HG02943 (cell line): ENCODE measurements around the gene NCOA1.
"Not testable (repeated sequence)": the region's sequence is repeated elsewhere in the genome, so short reads cannot be mapped to it uniquely, and the experiment has no call there.

Experiments used
- ATAC-seq: cut with Tn5 transposase; IDR thresholded peaks from one replicate; pipeline ENCODE4 v1.9.1; 2021; ENCODE audit warnings: mild to moderate bottlenecking, low read depth, moderate library complexity; ENCODE audit not compliant: unreplicated experiment

Gene NCOA1

GRCh38 chr2:24675338-24675737, 184.3 kb downstream of the NCOA1 start:
- ATAC-seq, result no peak

GRCh38 chr2:24676493-24676892, 185.4 kb downstream of the NCOA1 start:
- ATAC-seq, result no peak

DNA sequence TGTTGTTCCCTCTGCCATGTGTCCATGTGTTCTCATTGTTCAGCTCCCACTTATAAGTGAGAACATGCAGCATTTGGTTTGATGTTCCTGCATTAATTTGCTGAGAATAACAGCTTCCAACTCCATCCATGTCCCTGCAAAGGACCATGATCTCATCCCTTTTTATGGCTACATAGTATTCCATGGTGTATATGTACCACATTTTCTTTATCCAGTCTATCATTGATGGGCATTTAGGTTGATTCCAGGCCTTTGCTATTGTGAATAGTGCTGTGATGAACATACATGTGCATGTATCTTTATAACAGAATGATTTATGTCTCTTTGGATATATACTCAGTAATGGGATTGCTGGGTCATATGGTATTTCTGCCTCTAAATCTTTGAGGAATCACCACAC, 187.0 kb downstream of the NCOA1 start:
- ATAC-seq, result not testable (repeated sequence)

- ATAC-seq, result no peak
These were observed 189.1 kb downstream of the NCOA1 start for GRCh38 chr2:24680196-24680595.

DNA sequence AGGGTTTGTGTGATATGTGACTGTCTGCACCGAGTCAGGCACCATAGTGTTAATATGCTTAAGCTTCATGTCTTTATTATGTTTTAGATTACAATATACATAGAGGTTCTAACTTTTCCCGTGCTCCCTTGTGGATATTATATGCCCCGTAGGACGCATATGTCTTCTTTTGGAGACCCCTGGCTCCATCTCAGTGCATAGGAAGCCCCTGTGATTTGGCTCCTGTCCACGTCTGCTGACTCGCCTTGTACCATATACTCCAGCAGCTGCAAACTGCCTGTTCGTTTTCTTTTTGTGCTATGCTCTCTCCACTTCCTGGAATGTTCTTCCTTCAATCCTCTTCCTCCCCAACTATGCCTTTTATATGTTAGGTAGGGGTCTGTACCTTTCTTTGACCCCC, 191.2 kb downstream of the NCOA1 start:
- ATAC-seq, result no peak

GRCh38 chr2:24683408-24683807, 192.4 kb downstream of the NCOA1 start:
- ATAC-seq, result no peak

DNA sequence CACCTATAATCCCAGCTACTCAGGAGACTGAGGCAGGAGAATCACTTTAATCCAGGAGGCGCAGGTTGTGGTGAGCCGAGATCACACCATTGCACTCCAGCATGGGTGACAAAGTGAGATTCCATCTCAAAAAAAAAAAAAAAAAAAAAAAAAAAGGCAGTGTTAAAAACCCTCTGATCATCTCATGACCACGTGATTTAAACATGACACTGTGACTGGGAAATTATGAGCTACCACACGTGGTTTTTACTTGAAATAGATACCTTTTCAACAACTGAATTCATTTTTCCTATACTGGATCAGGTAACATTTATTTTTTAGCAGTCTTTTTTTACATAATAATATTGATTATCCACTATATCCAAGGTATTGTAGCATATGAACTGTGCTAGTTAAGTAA, 199.5 kb downstream of the NCOA1 start:
- ATAC-seq, result no peak

DNA sequence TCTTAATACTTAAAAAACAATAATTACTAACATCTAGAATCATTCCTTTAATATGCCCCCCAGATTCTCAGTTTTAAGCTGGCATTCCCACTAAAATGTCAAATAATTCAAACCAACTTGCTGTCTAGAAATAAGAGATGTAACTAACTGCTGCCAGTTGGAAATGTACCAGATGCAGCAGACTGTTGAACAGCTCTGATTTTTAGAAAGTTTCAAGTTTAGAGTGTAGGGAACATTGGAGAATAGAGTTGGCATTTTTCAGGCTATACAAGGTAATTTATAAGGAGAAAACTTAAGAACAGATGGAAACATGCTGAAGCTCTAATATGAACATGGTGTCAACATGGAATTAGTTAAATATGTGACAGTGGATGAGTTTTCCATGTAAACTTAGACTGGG, 200.8 kb downstream of the NCOA1 start:
- ATAC-seq, result no peak

DNA sequence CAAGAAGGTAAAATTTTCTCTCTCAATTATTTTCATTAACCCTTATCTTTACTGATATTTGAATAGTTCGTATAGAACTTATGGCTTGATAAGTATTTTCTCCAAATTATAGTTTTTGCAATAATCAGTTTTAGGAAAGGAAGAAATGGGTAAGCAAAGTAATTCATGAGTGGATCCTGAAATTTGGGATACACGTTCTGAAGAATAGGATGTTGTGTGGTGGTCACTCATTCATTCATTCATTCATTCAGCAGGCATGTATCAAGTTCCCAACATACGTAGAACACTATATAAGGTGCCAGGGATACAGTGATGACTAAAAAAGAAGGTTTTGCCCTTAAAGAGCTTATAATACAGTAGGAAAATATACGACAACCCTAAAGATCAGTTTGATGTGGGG, 206.7 kb downstream of the NCOA1 start:
- ATAC-seq, result no peak

- no peak for ATAC-seq
These were observed 211.7 kb downstream of the NCOA1 start for GRCh38 chr2:24702800-24703199.

DNA sequence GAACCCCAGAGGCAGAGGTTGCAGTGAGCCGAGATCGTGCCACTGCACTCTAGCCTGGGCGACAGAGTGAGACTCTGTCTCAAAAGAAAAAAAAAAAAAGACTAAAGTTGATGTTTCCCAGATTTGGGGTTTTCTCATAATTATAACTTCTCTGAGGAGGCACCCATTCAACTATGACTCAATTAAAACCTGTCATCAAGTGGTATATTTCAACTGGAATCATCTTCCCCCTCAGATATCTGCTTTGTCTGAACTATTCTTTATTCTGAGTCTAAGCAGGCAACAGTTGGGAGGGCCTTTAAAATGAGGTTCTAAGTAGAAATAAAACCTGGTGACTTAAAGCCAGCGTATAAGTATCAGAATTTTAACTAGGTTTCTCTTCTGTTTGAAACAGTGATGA, 213.6 kb downstream of the NCOA1 start:
- ATAC-seq, result no peak

DNA sequence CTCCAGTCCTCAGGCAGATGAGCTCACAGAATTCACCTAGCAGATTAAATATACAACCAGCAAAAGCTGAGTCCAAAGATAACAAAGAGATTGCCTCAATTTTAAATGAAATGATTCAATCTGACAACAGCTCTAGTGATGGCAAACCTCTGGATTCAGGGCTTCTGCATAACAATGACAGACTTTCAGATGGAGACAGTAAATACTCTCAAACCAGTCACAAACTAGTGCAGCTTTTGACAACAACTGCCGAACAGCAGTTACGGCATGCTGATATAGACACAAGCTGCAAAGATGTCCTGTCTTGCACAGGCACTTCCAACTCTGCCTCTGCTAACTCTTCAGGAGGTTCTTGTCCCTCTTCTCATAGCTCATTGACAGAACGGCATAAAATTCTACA, 216.1 kb downstream of the NCOA1 start:
- no peak for ATAC-seq

DNA sequence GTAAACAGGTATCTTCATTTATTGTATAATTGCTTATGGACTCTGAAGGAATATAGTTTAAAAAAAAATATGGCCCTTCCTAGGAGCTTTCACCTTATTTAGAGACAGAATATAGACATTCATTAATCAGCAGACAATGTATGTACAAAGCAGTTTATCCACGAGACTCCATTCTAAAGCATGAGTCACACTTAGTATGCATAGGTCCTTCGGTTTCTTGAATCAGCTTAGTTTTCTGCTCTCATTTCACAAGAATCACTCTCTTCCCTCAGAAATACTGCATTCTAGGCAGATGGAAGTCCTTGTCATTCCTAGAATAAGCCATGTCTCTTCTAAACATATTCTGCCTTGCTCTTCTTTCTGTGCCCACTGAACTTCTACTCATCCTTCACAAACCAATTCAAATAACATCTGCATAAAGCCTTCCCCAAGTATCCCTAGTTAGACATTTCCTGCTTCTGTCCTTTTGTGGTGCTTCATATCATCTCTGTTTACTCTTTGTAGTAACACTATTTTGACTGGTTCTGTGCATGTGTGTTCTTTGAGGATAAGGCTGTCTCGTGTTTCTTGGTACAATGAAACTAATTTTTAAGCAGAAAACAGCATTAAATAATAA, 217.6 kb downstream of the NCOA1 start:
- no peak for ATAC-seq

DNA sequence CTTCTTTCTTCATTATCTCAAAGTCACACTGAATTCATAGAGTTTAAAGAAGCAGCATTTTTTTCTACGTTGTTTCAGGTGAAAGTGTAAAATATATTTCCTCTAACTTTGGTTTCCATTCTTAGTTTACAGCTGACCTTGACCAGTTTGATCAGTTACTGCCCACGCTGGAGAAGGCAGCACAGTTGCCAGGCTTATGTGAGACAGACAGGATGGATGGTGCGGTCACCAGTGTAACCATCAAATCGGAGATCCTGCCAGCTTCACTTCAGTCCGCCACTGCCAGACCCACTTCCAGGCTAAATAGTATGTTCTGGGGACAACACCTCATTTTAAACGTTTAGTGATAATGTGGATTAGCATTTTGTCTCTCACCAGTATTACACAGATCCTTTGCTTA, 219.8 kb downstream of the NCOA1 start:
- ATAC-seq, result no peak

GRCh38 chr2:24711865-24712264, 220.8 kb downstream of the NCOA1 start:
- no peak for ATAC-seq

- no peak for ATAC-seq
These were observed 221.2 kb downstream of the NCOA1 start for GRCh38 chr2:24712296-24712695.

DNA sequence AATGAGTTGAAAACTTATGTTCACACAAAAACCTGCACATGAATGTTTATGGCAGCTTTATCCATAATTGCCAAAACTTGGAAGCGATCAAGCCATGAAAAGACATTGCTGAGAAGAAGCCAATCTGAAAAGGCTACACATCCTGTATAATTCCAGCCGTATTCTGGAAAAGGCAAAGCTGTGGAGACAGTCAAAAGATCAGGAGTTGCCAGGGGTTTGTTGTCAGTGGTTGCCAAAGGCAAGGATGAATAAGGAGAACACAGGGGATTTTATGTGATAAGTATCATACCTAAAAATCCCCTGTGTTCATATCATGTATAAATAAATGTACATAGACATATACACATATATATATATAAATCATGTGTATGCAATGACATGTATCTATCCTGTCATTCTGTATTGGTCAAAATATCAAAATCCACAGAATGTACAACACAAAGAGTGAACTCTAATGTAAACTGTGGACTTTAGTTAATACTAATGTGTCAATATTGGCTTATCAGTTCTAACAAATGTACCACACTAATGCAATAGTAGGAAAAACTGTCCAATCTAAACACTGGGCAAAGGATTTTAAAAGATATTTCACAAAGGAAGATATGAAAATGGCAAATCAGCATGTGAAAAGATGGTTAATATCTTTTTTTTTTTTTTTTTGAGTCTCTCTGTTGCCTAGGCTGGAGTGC, 226.4 kb downstream of the NCOA1 start:
- ATAC-seq, result no peak

DNA sequence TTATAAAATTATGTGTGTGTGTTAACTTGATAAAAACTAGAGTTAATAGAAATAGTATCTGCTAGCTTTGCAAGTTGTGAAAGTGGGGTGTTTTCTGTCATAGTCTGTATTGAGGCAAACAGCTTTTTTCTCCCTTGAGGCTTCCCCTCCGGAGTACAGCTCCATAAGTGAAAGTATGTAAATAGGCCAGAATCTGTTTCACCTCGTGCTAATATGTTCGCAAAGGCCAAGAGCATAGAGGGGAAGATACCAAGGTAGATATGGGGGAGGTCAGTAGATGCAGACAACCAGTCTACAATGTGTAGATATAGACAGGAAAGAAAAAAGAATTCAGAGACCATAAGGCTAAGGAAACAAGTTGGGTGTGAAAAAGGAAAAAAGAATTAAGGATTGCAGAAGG, 229.3 kb downstream of the NCOA1 start:
- no peak for ATAC-seq

GRCh38 chr2:24721470-24721869, 230.4 kb downstream of the NCOA1 start:
- ATAC-seq, result no peak

DNA sequence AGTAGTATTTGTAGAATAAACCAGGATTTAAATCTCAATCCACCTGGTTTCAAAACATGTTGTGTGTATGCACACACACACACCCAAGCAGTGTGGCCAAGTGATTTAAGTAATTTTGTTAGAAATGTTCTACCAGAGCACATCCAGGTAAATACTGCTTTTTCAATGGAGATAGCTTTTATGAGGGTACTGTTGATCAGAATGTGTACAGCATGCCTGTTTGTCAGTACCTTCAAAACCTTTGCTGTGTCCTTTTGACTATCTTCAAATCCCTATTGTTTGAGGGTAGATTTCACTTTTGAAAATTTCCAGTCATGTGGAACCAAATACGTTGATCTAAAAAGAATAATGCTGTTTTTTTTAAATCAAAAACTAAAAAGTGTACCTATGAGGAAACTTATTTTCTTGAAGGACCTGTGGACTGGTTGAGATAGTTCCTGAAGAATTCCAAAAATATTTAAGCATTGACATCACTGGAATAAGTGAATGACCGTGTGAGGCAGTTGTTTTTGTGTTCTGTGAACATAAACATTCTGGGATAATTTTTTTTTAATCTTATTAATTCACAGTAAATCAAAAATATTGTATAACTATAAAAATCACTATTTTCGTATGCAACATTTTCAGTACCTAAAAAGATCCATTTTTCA, 231.2 kb downstream of the NCOA1 start:
- ATAC-seq, result no peak

DNA sequence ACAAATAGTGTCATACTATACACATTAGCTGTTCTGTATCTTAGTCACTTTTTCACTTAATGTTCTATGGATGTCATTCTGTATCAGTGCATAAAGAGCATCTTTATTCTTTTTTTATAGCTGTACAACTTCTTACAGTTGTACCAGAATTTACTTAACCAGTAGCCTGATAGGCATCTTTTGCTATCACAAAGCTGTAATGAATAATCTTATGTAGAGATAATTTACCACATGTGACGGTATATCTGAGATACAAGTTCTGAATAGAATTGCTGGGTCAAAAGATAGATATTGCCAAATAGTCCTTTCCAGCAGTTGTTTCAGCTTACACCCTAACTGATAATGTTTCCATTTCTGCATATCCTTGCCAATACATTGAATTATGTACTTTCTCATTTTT, 232.1 kb downstream of the NCOA1 start:
- ATAC-seq, result no peak

DNA sequence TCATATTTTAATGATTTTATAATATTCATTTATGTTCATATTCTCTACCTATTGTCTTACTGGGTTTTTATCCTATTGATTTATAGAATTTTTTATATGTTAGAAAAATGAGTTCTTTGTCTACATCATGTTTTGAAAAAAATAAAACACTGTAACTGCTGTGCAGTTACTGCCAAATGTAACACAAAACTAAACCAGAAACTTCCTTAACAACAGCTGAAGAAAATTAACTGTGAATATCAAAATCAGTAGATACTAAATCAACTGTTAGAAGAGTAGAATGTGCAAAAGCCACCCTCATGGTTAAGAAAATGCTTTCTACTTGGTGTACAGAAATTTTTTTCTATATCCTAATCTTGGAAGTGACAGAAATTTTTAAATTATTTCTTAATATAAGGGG, 232.6 kb downstream of the NCOA1 start:
- ATAC-seq, result no peak
